HepG2 (cell line): Measurements from ENCODE around the gene ANLN. TPM values are rescaled to one million over a fixed set of nuclear protein-coding genes. Genes with fewer than 3 reads are reported as not detected.

Experiments used
- ATRX ChIP-seq: sonication (generic); formaldehyde crosslinking; IDR thresholded peaks from 2 replicates; pipeline ENCODE4 v1.4.0; 2020; ENCODE audit warnings: missing genetic modification reagents, borderline replicate concordance
- GABPA ChIP-seq, 2 experiments: IDR thresholded peaks; 2 replicates each; pipeline ENCODE4 v1.6.1; 2011 to 2016; ENCODE audit warnings: low read depth in 2 of 2, low read length in 1 of 2, missing biosample characterization in 1 of 2, missing genetic modification characterization in 1 of 2
- MED8 ChIP-seq: sonication (generic); formaldehyde crosslinking; IDR thresholded peaks from 2 replicates; pipeline ENCODE4 v1.8.1; 2023; ENCODE audit warnings: mild to moderate bottlenecking, missing genetic modification reagents; ENCODE audit not compliant: insufficient replicate concordance
- NFIC ChIP-seq: IDR thresholded peaks from 2 replicates; pipeline ENCODE4 v1.6.1; 2012; ENCODE audit warnings: mild to moderate bottlenecking, low read length, inconsistent platforms
- NPAS2 ChIP-seq: sonication (generic); formaldehyde crosslinking; IDR thresholded peaks from 2 replicates; pipeline ENCODE4 v1.8.0; 2022; ENCODE audit warnings: mild to moderate bottlenecking, missing genetic modification reagents, borderline replicate concordance
- SIX4 ChIP-seq: sonication (generic); formaldehyde crosslinking; IDR thresholded peaks from 2 replicates; pipeline ENCODE4 v1.4.0; 2020; ENCODE audit warnings: missing genetic modification reagents
- SMARCE1 ChIP-seq: fragments of 450-650 bp; IDR thresholded peaks from 2 replicates; pipeline ENCODE4 v1.6.1; 2017; ENCODE audit warnings: borderline replicate concordance
- SP4 ChIP-seq: sonication (generic); formaldehyde crosslinking; IDR thresholded peaks from 2 replicates; pipeline ENCODE4 v1.8.1; 2023; ENCODE audit warnings: mild to moderate bottlenecking, missing genetic modification reagents
- SRY ChIP-seq: sonication (generic); formaldehyde crosslinking; IDR thresholded peaks from 2 replicates; pipeline ENCODE4 v1.8.0; 2022; ENCODE audit warnings: mild to moderate bottlenecking, missing genetic modification reagents
- ZBTB42 ChIP-seq: sonication (generic); formaldehyde crosslinking; IDR thresholded peaks from 2 replicates; pipeline ENCODE4 v1.5.0; 2020; ENCODE audit warnings: mild to moderate bottlenecking, missing genetic modification reagents
- ZNF24 ChIP-seq: fragments of 450-650 bp; IDR thresholded peaks from 2 replicates; pipeline ENCODE4 v1.6.1; 2017; ENCODE audit warnings: antibody characterized with exemption, mild to moderate bottlenecking
- ZNF292 ChIP-seq: sonication (generic); formaldehyde crosslinking; IDR thresholded peaks from 2 replicates; pipeline ENCODE4 v1.8.1; 2022; ENCODE audit warnings: mild to moderate bottlenecking, low read depth, missing genetic modification reagents, borderline replicate concordance
- ZNF547 ChIP-seq: sonication (generic); formaldehyde crosslinking; IDR thresholded peaks from 2 replicates; pipeline ENCODE4 v1.5.1; 2020; ENCODE audit warnings: mild to moderate bottlenecking, missing genetic modification reagents
- ZNF564 ChIP-seq: sonication (generic); formaldehyde crosslinking; IDR thresholded peaks from 2 replicates; pipeline ENCODE4 v1.8.1; 2023; ENCODE audit warnings: mild to moderate bottlenecking, missing genetic modification reagents
- ZNF589 ChIP-seq: sonication (generic); formaldehyde crosslinking; conservative IDR thresholded peaks from 2 replicates; pipeline ENCODE4 v1.8.0; 2022; ENCODE audit warnings: mild to moderate bottlenecking, moderate library complexity, missing genetic modification reagents
- polyA plus RNA-seq, 8 experiments: library from polyadenylated mRNA; depleted of rRNA in 3 of 8; stranded (reverse) in 7 of 8; unstranded in 1 of 8; fragments of >200 nt; fragmentation: Illumina TruSeq in 4 of 8; extraction: Trizol in 4 of 8; gene quantifications; 2 replicates each; pipeline versions ENCODE4 v1.2.1 to v1.2.3, GENCODE V29; 2011 to 2016; ENCODE audit warnings: low read depth in 4 of 8, missing spikeins in 1 of 8, mixed read lengths in 1 of 8; ENCODE audit not compliant: insufficient read depth in 1 of 8
- total RNA-seq, 5 experiments: library from RNA; depleted of rRNA; stranded (reverse); fragments of >200 nt; fragmentation: Illumina TruSeq; extraction: Trizol; gene quantifications; 2 replicates each; pipeline ENCODE4 v1.2.3, GENCODE V29; 2016; ENCODE audit warnings: low read depth in 1 of 5
- TF ChIP-seq, protein P1 (sequence below): sonication (generic); formaldehyde crosslinking; IDR thresholded peaks from 2 replicates; pipeline ENCODE4 v1.8.0; 2022; ENCODE audit warnings: missing genetic modification reagents, mild to moderate bottlenecking, moderate library complexity, borderline replicate concordance
- TF ChIP-seq, protein P2 (sequence below): sonication (generic); formaldehyde crosslinking; IDR thresholded peaks from 2 replicates; pipeline ENCODE4 v1.5.0; 2020; ENCODE audit warnings: missing genetic modification reagents, mild to moderate bottlenecking, borderline replicate concordance
- TF ChIP-seq, protein P3 (sequence below): IDR thresholded peaks from 2 replicates; pipeline ENCODE4 v1.6.1; 2012; ENCODE audit warnings: low read length, improper control_type of control experiment
- TF ChIP-seq, protein P4 (sequence below): sonication (generic); formaldehyde crosslinking; IDR thresholded peaks from 2 replicates; pipeline ENCODE4 v1.4.0; 2020; ENCODE audit warnings: missing genetic modification reagents
- TF ChIP-seq, protein P5 (sequence below): sonication (generic); formaldehyde crosslinking; IDR thresholded peaks from 2 replicates; pipeline ENCODE4 v1.4.0; 2020; ENCODE audit warnings: missing genetic modification reagents, mild to moderate bottlenecking, borderline replicate concordance

ANLN gene
- total and polyA plus RNA-seq, 2 of the 13 experiments (the other 11 are each of a cell fraction or from before 2014, with no cell fraction given), result 20.0 to 72.0 TPM

DNA sequence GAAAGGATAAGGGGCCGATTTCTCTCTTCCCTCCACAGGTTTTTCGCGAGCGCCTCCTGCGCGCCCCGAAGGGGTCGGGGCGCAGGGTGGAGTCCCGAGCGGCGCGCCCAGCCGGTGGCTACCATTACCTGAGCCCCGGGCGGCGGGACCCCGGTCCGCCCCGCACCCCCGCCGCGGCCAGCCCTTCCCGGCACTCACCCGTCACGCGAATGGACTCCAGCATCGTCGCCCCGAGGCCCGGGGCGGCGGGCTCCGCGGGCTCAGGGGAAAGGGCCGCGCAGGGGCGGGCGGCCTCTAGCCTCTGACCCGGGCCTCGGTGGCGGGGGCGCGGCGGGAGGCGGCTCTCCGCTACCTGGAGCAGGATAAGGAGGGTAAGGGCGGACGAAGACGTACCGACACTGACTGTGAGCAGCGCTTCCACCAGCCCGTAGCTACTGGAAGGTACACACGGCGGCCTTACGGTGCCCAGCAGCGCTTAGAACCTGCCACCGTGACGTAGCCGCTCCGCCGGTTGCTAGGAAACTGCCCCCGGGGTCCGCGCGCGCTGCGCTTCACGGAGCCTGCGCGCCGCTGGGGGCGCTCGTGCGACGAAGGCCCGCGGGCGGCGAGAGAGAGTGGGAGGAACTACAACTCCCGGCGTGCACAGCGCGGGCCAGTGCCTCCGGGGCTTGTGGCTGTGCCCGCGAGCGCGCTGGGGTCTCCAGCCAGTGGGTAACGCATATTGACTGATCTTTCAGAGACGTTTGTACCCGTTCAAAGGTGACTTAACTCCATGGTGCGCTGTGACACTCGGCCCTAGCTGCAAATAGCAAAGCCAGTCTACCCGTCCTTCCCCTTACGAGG lies 22.7 kb upstream of the ANLN start (continued):
- TF ChIP-seq, protein P1, sequence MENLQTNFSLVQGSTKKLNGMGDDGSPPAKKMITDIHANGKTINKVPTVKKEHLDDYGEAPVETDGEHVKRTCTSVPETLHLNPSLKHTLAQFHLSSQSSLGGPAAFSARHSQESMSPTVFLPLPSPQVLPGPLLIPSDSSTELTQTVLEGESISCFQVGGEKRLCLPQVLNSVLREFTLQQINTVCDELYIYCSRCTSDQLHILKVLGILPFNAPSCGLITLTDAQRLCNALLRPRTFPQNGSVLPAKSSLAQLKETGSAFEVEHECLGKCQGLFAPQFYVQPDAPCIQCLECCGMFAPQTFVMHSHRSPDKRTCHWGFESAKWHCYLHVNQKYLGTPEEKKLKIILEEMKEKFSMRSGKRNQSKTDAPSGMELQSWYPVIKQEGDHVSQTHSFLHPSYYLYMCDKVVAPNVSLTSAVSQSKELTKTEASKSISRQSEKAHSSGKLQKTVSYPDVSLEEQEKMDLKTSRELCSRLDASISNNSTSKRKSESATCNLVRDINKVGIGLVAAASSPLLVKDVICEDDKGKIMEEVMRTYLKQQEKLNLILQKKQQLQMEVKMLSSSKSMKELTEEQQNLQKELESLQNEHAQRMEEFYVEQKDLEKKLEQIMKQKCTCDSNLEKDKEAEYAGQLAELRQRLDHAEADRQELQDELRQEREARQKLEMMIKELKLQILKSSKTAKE, result no peak
- TF ChIP-seq, protein P2, sequence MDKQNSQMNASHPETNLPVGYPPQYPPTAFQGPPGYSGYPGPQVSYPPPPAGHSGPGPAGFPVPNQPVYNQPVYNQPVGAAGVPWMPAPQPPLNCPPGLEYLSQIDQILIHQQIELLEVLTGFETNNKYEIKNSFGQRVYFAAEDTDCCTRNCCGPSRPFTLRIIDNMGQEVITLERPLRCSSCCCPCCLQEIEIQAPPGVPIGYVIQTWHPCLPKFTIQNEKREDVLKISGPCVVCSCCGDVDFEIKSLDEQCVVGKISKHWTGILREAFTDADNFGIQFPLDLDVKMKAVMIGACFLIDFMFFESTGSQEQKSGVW, result no peak
- TF ChIP-seq ZBTB42 (no peak), NPAS2 (no peak), MED8 (CRISPR knock-in tag) (no peak), SIX4 (CRISPR knock-in tag) (no peak), ZNF292 (CRISPR knock-in tag) (no peak), ZNF589 (CRISPR knock-in tag) (no peak), ZNF24 (no peak), SP4 (CRISPR knock-in tag) (peak; percentile 75), ZNF564 (0 out of 2 replicates have a peak, but pooled peaks have one; percentile 55), SMARCE1 (no peak), GABPA (IDR thresholded peaks at IDR 0.05; ENCODE audit: low read depth, low read length) (no peak), GABPA (CRISPR knock-in tag; IDR thresholded peaks at IDR 0.05; ENCODE audit: low read depth) (peak; percentile 51; the same call in 1 of the 2 replicates), ATRX (CRISPR knock-in tag) (no peak), SRY (CRISPR knock-in tag) (peak; percentile 70; the same call in 1 of the 2 replicates), ZNF547 (CRISPR knock-in tag) (peak; percentile 80), NFIC (no peak)
- TF ChIP-seq, protein P3, sequence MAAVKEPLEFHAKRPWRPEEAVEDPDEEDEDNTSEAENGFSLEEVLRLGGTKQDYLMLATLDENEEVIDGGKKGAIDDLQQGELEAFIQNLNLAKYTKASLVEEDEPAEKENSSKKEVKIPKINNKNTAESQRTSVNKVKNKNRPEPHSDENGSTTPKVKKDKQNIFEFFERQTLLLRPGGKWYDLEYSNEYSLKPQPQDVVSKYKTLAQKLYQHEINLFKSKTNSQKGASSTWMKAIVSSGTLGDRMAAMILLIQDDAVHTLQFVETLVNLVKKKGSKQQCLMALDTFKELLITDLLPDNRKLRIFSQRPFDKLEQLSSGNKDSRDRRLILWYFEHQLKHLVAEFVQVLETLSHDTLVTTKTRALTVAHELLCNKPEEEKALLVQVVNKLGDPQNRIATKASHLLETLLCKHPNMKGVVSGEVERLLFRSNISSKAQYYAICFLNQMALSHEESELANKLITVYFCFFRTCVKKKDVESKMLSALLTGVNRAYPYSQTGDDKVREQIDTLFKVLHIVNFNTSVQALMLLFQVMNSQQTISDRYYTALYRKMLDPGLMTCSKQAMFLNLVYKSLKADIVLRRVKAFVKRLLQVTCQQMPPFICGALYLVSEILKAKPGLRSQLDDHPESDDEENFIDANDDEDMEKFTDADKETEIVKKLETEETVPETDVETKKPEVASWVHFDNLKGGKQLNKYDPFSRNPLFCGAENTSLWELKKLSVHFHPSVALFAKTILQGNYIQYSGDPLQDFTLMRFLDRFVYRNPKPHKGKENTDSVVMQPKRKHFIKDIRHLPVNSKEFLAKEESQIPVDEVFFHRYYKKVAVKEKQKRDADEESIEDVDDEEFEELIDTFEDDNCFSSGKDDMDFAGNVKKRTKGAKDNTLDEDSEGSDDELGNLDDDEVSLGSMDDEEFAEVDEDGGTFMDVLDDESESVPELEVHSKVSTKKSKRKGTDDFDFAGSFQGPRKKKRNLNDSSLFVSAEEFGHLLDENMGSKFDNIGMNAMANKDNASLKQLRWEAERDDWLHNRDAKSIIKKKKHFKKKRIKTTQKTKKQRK, result no peak
- TF ChIP-seq, protein P4, sequence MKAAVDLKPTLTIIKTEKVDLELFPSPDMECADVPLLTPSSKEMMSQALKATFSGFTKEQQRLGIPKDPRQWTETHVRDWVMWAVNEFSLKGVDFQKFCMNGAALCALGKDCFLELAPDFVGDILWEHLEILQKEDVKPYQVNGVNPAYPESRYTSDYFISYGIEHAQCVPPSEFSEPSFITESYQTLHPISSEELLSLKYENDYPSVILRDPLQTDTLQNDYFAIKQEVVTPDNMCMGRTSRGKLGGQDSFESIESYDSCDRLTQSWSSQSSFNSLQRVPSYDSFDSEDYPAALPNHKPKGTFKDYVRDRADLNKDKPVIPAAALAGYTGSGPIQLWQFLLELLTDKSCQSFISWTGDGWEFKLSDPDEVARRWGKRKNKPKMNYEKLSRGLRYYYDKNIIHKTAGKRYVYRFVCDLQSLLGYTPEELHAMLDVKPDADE (CRISPR knock-in tag), result no peak
- TF ChIP-seq, protein P5, sequence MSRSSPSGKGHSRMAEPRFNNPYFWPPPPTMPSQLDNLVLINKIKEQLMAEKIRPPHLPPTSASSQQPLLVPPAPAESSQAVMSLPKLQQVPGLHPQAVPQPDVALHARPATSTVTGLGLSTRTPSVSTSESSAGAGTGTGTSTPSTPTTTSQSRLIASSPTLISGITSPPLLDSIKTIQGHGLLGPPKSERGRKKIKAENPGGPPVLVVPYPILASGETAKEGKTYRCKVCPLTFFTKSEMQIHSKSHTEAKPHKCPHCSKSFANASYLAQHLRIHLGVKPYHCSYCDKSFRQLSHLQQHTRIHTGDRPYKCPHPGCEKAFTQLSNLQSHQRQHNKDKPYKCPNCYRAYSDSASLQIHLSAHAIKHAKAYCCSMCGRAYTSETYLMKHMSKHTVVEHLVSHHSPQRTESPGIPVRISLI, result peak; percentile 51; the same call in 1 of the 2 replicates
